H9 (cell line): ENCODE results near the gene OXTR. TPM values are rescaled to one million over a fixed set of nuclear protein-coding genes. Genes with fewer than 3 reads are reported as not detected.

Experiments
- DNase-seq: peaks from one replicate; pipeline ENCODE4 v3.0.0-alpha.2; 2017
- H2AFZ ChIP-seq: one replicate; pipeline ENCODE4 v1.6.1; 2013; ENCODE audit warnings: mild to moderate bottlenecking, low read length, control low read depth, moderate library complexity
- H2AK5ac ChIP-seq: 2 replicates; pipeline ENCODE4 v1.6.1; 2013; ENCODE audit warnings: low read length, control low read depth, mixed read lengths; ENCODE audit not compliant: insufficient read length
- H2BK120ac ChIP-seq: one replicate; pipeline ENCODE4 v1.6.1; 2013; ENCODE audit warnings: low read depth, mild to moderate bottlenecking, low read length, control low read depth, inconsistent platforms; ENCODE audit not compliant: poor library complexity, severe bottlenecking
- H2BK12ac ChIP-seq: 2 replicates; pipeline ENCODE4 v1.6.1; 2013; ENCODE audit warnings: low read length, control low read depth, mixed read lengths, low read depth; ENCODE audit not compliant: insufficient read length
- H2BK15ac ChIP-seq: 2 replicates; pipeline ENCODE4 v1.6.1; 2013; ENCODE audit warnings: low read depth, low read length, control low read depth
- H2BK20ac ChIP-seq: one replicate; pipeline ENCODE4 v1.6.1; 2013; ENCODE audit warnings: low read depth, mild to moderate bottlenecking, low read length, control low read depth, inconsistent platforms; ENCODE audit not compliant: poor library complexity, severe bottlenecking
- H2BK5ac ChIP-seq: 2 replicates; pipeline ENCODE4 v1.6.1; 2013; ENCODE audit warnings: low read length, control low read depth, mixed read lengths; ENCODE audit not compliant: insufficient read length
- H3K14ac ChIP-seq: 2 replicates; pipeline ENCODE4 v1.6.1; 2013; ENCODE audit warnings: low read length, control low read depth; ENCODE audit not compliant: insufficient read depth
- H3K18ac ChIP-seq: 2 replicates; pipeline ENCODE4 v1.6.1; 2013; ENCODE audit warnings: low read depth, mild to moderate bottlenecking, mixed read lengths, low read length, control low read depth; ENCODE audit not compliant: insufficient read length
- H3K23ac ChIP-seq: 2 replicates; pipeline ENCODE4 v1.6.1; 2013; ENCODE audit warnings: low read length, control low read depth, mixed read lengths, low read depth; ENCODE audit not compliant: insufficient read length
- H3K23me2 ChIP-seq: 2 replicates; pipeline ENCODE4 v1.6.1; 2013; ENCODE audit warnings: low read depth, mild to moderate bottlenecking, mixed read lengths, low read length, control low read depth; ENCODE audit not compliant: insufficient read length, poor library complexity, severe bottlenecking
- H3K27ac ChIP-seq: 2 replicates; pipeline ENCODE4 v1.5.1; 2013; ENCODE audit warnings: low read length, control low read depth, mixed read lengths, low read depth; ENCODE audit not compliant: insufficient read length
- H3K27me3 ChIP-seq: 2 replicates; pipeline ENCODE4 v1.6.1; 2013; ENCODE audit warnings: low read length, control low read depth, inconsistent platforms; ENCODE audit not compliant: insufficient read depth
- H3K4ac ChIP-seq: 2 replicates; pipeline ENCODE4 v1.6.1; 2013; ENCODE audit warnings: low read depth, mild to moderate bottlenecking, control low read depth, inconsistent platforms, low read length, moderate library complexity
- H3K4me1 ChIP-seq: 2 replicates; pipeline ENCODE4 v1.6.1; 2013; ENCODE audit warnings: low read length, control low read depth, inconsistent platforms; ENCODE audit not compliant: insufficient read depth
- H3K4me2 ChIP-seq: 2 replicates; pipeline ENCODE4 v1.6.1; 2013; ENCODE audit warnings: low read length, control low read depth, mixed read lengths; ENCODE audit not compliant: insufficient read length, insufficient read depth
- H3K56ac ChIP-seq: 2 replicates; pipeline ENCODE4 v1.6.1; 2013; ENCODE audit warnings: low read depth, mild to moderate bottlenecking, mixed read lengths, low read length, control low read depth; ENCODE audit not compliant: insufficient read length
- H3K79me1 ChIP-seq: 2 replicates; pipeline ENCODE4 v1.6.1; 2013; ENCODE audit warnings: low read depth, mild to moderate bottlenecking, moderate library complexity, low read length, control low read depth, inconsistent platforms; ENCODE audit not compliant: insufficient read depth, poor library complexity, severe bottlenecking
- H3K79me2 ChIP-seq: 2 replicates; pipeline ENCODE4 v1.6.1; 2013; ENCODE audit warnings: low read length, control low read depth, inconsistent platforms; ENCODE audit not compliant: insufficient read depth
- H3K9ac ChIP-seq: 2 replicates; pipeline ENCODE4 v1.6.1; 2013; ENCODE audit warnings: low read length, control low read depth, mixed read lengths; ENCODE audit not compliant: insufficient read length; ENCODE audit errors: extremely low read depth
- H3K9me3 ChIP-seq: one replicate; pipeline ENCODE4 v1.6.1; 2013; ENCODE audit warnings: low read depth, low read length, inconsistent platforms; ENCODE audit not compliant: control insufficient read depth
- H3T11ph ChIP-seq: one replicate; pipeline ENCODE4 v1.6.1; 2013; ENCODE audit warnings: mild to moderate bottlenecking, low read length, control low read depth, inconsistent platforms
- H4K20me1 ChIP-seq: one replicate; pipeline ENCODE4 v1.6.1; 2013; ENCODE audit not compliant: control insufficient read depth, insufficient read length, insufficient read depth
- H4K5ac ChIP-seq: 2 replicates; pipeline ENCODE4 v1.6.1; 2013; ENCODE audit warnings: low read depth, mild to moderate bottlenecking, mixed read lengths, low read length, control low read depth; ENCODE audit not compliant: insufficient read length
- H4K8ac ChIP-seq: replicated peaks from 2 replicates; pipeline ENCODE4 v1.6.1; 2013; ENCODE audit warnings: low read length, control low read depth, mixed read lengths, low read depth; ENCODE audit not compliant: insufficient read length
- H4K91ac ChIP-seq: 2 replicates; pipeline ENCODE4 v1.6.1; 2013; ENCODE audit warnings: low read depth, mild to moderate bottlenecking, moderate library complexity, mixed read lengths, low read length, control low read depth; ENCODE audit not compliant: insufficient read length
- H3K27ac Mint-ChIP-seq, 3 experiments: 2 replicates in 2 of 3; 3 replicates in 1 of 3; pipeline ENCODE4 v1.8.0; 2020 to 2021; ENCODE audit warnings: mixed read lengths in 3 of 3, mild to moderate bottlenecking in 1 of 3, moderate library complexity in 1 of 3
- H3K27me3 Mint-ChIP-seq: 2 replicates; pipeline ENCODE4 v1.8.0; 2021; ENCODE audit warnings: low read depth, mild to moderate bottlenecking, moderate library complexity, mixed read lengths
- H3K36me3 Mint-ChIP-seq, 3 experiments: 2 replicates in 2 of 3; 3 replicates in 1 of 3; pipeline ENCODE4 v1.8.0; 2020 to 2021; ENCODE audit warnings: low read depth in 3 of 3, mixed read lengths in 3 of 3; ENCODE audit not compliant: insufficient read depth in 1 of 3
- H3K4me1 Mint-ChIP-seq, 2 experiments: 2 replicates each; pipeline ENCODE4 v1.8.0; 2020; ENCODE audit warnings: mixed read lengths in 2 of 2
- H3K4me3 Mint-ChIP-seq, 2 experiments: 2 replicates in 1 of 2; 3 replicates in 1 of 2; pipeline ENCODE4 v1.8.0; 2020 to 2021; ENCODE audit warnings: mild to moderate bottlenecking in 2 of 2, mixed read lengths in 2 of 2, moderate library complexity in 1 of 2
- H3K9me3 Mint-ChIP-seq, 2 experiments: 2 replicates in 1 of 2; 3 replicates in 1 of 2; pipeline ENCODE4 v1.8.0; 2020; ENCODE audit warnings: mild to moderate bottlenecking in 2 of 2, mixed read lengths in 2 of 2, moderate library complexity in 1 of 2
- WGBS: extraction: QIAGEN DNeasy Blood & Tissue Kit; methylation state at CpG from one replicate; pipeline ENCODE4 v1.1.7; 2013; ENCODE audit warnings: missing lambda C conversion rate, low lambda C conversion rate, mixed read lengths; ENCODE audit not compliant: insufficient read length; ENCODE audit errors: extremely low coverage; 5-methylcytosine and 5-hydroxymethylcytosine counted together
- total RNA-seq: library from RNA; stranded (reverse); gene quantifications from 2 replicates; pipeline ENCODE4 v1.2.1, GENCODE V29; 2021
- TF ChIP-seq, protein P1 (sequence below): fragments of 200-600 bp; sonication (generic); conservative IDR thresholded peaks from 3 replicates; pipeline ENCODE4 v1.8.0; 2021; ENCODE audit warnings: antibody characterized with exemption, mild to moderate bottlenecking

The OXTR gene
- total RNA-seq, 1 experiment from 2014 or later = 1.7 TPM

DNA sequence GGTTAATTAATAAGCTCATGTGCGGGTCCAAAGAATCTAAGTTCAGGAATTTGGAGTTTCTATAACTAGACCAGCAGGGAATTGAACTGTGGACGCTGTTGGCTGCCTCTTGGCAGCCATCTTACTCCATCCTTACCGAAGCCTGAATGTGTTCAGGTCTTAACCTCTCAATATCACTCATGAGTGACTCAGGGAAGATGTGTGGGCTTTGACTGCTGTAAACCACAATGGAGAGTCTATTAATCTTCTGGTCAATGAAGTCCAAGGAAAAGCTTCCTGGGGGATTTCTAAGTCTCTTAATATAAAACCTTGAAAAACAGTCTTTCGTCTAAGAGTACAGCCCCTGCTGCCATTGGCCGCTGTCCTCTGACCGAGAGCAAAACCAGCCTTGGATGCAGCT, 46.7 kb upstream of the OXTR start:
- H3K56ac ChIP-seq = no peak overlapping the region
- H4K5ac ChIP-seq = no peak overlapping the region
- no CpG with 5 or more reads among the region's 6 CpGs for WGBS
- H3K4ac ChIP-seq = no peak overlapping the region
- no peak overlapping the region for H2BK20ac ChIP-seq
- H2BK12ac ChIP-seq = no peak overlapping the region
- no peaks in the 10 kb centered on the region for H3K79me1 ChIP-seq
- no peak overlapping the region for H3K4me2 ChIP-seq
- TF ChIP-seq, protein P1, sequence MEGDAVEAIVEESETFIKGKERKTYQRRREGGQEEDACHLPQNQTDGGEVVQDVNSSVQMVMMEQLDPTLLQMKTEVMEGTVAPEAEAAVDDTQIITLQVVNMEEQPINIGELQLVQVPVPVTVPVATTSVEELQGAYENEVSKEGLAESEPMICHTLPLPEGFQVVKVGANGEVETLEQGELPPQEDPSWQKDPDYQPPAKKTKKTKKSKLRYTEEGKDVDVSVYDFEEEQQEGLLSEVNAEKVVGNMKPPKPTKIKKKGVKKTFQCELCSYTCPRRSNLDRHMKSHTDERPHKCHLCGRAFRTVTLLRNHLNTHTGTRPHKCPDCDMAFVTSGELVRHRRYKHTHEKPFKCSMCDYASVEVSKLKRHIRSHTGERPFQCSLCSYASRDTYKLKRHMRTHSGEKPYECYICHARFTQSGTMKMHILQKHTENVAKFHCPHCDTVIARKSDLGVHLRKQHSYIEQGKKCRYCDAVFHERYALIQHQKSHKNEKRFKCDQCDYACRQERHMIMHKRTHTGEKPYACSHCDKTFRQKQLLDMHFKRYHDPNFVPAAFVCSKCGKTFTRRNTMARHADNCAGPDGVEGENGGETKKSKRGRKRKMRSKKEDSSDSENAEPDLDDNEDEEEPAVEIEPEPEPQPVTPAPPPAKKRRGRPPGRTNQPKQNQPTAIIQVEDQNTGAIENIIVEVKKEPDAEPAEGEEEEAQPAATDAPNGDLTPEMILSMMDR = no peak
- Mint-ChIP-seq H3K36me3 (peaks cover 11 to 20% (median 19%) of the 10 kb centered on the region in 3 experiments; a peak in 6 of 7 replicates), H3K27me3 (peaks cover 3% of the 10 kb centered on the region; the same call in 1 of the 2 replicates), H3K27ac (no peak overlapping the region; a peak in 1 of 7 replicates), H3K4me1 (no peaks in the 10 kb centered on the region), H3K4me3 (no peak overlapping the region), H3K9me3 (peaks cover 23 to 24% of the 10 kb centered on the region in 2 experiments)
- no peak overlapping the region for H2BK15ac ChIP-seq
- H3K9me3 ChIP-seq = no peaks in the 10 kb centered on the region
- H3K27me3 ChIP-seq = no peaks in the 10 kb centered on the region
- no peak overlapping the region for H2BK5ac ChIP-seq
- no peak overlapping the region for H3K9ac ChIP-seq
- DNase-seq = no peak
- no peaks in the 10 kb centered on the region for H3K79me2 ChIP-seq
- H2AFZ ChIP-seq = no peak overlapping the region
- H3T11ph ChIP-seq = no peak overlapping the region
- no peak overlapping the region for H2BK120ac ChIP-seq
- H3K14ac ChIP-seq = no peak overlapping the region
- H2AK5ac ChIP-seq = no peak overlapping the region
- H3K4me1 ChIP-seq = no peaks in the 10 kb centered on the region
- no peak overlapping the region for H3K18ac ChIP-seq
- no peak overlapping the region for H4K91ac ChIP-seq
- H4K8ac ChIP-seq = no peak overlapping the region
- no peak overlapping the region for H3K27ac ChIP-seq
- H3K23me2 ChIP-seq = no peaks in the 10 kb centered on the region
- H3K23ac ChIP-seq = no peak overlapping the region
- no peaks in the 10 kb centered on the region for H4K20me1 ChIP-seq
